Stimulated activated CD4-positive, alpha-beta T cell treated with anti-CD3 and anti-CD28 coated beads, Interleukin-1b, Interleukin-23, amount 100 ng/mL, for 1 hour (primary cell): ENCODE data around the gene LZTS3.
"Not testable (repeated sequence)": the region's sequence is repeated elsewhere in the genome, so short reads cannot be mapped to it uniquely, and the experiment has no call there.

ENCODE experiments used
- DNase-seq, 2 donors: peaks; one replicate each; pipeline ENCODE4 v3.0.0-alpha.2; 2020; ENCODE audit warnings: low read depth in 2 of 2

LZTS3 gene

DNA sequence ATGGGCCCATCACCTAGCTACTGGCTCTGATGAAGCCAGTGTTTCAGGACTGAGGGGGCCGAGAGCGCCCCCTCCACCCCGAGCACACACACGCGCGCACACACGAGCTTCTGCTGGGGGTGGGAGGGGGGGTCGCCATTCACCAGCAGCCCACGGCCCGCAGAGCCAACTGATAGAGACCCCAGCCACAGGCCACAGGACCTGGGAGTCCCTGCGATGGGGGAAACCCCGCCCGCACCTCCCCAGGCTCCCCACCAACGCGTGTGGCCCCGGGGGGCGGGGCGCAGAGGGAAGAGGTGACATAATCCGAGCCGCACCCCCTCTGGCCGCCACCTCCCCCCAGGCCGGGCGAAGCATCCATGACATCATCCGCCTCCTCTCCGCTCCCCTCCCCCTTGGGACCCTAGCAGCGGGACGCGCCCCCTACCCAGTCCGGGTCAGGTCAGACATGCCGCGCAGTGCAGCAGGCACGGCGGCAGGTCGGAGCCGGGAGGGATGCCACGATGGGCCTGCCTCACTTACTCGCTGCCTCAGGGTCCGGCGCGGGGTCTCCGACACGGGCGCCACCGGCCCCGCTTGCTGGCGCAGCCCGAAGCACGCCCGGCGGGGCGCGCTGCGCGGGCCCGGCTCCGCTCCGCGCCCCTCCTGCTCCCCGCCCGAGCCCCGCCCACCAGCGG is at the start of gene LZTS3:
TSS of gene LZTS3 (minus strand) at position 617 of the 677 bp plus-strand sequence. CDS start 6,386 bp downstream, outside the sequence.
- peak; percentile 69 to 73 for DNase-seq

DNA sequence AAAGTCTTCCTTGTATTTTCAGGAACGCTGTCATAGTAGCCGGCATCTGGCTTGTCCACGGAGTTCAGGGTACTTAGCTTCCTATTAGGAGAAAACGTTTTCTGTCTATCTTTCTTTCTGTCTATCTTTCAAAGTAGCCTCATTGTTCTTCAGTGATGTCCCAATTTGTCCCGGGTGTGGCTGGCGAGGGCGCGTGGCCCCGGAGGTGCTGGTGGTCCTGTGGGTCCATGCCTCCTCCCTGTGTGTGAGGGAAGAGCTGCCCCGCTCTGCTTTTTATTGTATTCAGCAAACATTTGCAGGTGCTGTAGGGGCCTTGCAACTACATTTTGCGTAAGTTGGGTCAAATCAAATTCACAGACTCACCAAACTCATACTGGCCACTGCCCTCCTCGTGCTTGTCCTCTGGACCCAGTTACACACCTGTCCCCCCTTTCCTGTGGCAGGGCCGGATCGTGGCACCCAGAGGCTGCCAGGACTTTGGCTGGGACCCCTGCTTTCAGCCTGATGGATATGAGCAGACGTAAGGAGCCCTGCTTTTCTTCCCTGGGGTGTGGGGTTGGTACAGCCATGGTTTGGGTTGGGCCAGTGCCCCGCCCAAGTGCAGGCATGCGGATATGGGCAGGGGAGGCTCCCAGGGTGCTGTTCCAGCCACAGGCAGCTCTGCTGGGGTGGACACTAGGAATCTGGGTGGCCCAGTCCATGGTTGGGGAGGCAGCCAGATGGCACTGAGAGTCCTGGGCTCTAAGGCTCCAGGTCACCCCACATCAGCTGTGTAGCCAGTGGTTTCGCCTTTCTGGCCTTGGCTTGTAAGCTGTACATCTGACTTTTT is 48.3 kb upstream of the LZTS3 start:
- no peak for DNase-seq

DNA sequence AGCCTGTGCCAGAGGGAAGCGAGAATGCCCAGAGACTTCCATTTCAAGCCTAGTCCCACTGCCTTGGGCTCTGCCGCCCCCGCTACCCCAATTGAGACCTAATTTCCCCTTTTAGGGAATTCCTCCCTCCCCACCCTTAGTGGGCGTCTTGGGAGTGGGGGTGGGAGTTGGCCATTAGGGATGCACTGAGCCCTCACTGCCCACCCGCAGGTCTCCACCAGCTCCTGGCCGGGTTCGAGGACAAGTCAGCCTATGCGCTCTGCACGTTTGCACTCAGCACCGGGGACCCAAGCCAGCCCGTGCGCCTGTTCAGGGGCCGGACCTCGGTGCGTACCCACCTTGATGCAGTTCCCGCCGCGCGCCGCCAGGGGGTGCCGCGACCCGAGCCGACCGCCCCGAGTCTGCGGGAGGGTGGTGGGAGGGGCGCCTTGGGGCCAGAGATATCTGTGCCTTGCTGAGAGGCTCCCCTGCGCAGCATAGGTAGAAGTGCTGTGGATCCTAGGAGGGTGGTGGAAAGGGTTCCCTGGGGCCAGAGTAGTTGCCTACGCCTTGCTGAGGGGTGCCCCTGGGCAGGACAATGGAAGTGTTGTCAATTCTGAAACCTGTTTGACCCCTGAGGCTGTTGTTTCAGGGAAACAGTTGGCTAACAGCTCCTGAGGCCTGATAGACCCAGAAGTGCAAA is 45.1 kb upstream of the LZTS3 start:
- DNase-seq: peak; percentile 55 to 71

DNA sequence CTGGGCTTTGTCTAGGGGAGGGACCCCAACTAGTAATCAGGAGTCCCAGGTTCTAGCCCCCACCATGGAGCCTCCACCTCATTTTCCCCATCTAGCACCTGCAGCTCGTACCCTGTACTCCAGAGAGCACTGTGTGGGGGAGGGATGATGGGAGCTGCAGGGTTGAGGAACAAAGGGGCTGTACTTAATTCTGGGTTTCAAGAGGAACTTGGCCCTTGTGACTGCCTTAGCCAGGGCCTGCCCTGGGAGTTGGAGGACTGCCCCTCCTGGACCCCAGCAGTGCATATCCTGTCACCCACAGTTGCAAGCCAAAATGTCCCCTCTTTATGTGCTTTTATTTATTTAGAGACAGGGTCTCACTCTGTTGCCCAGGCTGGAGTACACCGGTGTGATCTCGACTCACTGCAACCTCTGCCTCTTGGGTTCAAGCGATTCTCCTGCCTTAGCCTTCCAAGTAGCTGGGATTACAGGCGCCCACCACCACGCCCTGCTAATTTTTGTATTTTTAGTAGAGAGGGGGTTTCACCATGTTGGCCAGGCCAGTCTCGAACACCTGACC is 42.1 kb upstream of the LZTS3 start:
- DNase-seq: not testable (repeated sequence)

DNA sequence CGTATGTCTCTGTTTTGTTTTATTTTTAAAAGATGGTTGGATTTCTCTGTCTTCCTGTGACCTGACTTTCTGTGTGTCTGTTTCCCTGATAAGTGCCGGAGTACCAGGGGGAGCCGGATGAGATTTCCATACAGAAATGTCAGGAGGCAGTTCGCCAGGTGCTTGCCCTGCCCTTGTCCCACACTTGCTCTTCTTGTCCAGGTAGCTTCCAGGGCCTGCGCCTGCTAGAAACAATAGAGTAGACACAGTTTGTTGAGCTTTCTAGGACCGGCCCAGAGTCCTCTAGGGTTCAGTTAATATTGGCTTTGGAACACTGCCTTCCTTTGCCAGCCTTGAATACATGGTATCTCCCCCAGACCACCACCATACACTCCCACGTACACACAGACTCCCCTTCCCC is 39.9 kb upstream of the LZTS3 start:
- DNase-seq: no peak

DNA sequence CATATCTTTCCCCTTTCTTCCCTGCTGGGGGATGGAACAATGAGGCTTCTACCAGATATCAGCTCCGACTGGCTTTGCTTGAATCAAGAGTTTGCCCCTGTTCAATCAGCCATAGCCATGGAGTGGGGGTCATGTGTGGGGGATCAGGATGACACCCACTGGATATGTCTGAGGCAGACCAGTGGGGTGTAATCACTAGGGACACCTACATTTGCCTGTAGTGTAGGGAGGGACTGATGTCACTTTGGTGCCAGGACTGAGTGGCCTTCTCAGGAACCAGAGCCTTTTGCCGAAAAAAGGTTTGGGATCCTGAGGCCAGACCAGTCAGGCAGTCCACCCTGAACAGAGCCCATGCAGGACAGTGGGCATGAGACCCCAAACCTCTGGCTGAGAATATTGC is 37.0 kb upstream of the LZTS3 start:
- DNase-seq: no peak

DNA sequence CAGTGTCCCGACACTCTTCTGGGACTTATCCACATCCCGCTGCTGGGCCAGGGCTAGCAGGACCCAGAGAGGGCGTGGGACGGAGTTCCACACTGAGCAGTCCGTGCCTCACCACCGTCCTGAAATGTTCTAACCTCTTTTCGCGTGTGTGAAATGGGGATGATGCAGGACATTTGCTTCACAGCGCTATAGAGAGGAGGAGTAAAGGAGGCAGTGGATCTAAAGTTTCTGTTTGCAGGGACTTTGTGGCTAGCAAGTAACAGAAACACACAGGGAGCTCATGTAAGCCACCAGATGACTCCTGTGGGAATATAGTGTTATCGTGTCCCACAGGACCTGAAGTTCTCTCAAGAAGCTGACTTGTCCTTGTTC is 36.6 kb upstream of the LZTS3 start:
- no peak for DNase-seq

DNA sequence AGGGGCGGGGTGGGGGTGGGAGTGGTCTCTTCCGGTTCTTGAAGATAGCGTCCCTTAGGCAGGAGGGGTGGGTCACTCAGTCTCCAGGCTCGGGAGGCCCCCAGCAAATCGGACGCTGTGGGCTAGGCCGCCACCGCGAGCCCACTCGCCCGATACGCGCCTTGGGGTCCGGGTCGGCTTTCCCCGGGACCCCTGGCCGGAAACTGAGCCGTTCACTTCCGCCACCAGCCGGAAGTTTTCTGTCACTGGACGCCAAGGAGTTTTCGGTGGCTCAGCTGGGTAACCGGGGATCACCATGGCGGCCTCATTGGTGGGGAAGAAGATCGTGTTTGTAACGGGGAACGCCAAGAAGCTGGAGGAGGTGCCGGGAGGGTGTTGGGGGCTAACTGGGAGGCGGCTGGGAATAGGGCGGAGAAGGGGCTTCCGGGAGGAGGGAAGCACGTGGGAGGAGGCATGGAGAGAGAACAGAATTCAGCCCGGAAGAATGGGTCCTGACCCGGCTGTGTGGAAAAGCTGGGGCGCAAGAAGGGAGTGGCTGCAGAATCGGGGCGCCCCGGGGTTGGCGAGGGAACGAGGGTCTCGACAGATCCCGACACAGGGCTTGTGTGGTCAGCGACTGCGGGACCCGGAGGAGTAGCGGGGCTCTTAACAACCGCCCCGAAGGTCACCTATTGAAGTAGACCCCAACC is 36.1 kb upstream of the LZTS3 start, which contains the start of gene ITPA:
TSS of gene ITPA (plus strand) at position 242 of the 689 bp plus-strand sequence. CDS start at position 296, 54 bp downstream.
- DNase-seq: peak in 1 of 2 donors; percentile 41

DNA sequence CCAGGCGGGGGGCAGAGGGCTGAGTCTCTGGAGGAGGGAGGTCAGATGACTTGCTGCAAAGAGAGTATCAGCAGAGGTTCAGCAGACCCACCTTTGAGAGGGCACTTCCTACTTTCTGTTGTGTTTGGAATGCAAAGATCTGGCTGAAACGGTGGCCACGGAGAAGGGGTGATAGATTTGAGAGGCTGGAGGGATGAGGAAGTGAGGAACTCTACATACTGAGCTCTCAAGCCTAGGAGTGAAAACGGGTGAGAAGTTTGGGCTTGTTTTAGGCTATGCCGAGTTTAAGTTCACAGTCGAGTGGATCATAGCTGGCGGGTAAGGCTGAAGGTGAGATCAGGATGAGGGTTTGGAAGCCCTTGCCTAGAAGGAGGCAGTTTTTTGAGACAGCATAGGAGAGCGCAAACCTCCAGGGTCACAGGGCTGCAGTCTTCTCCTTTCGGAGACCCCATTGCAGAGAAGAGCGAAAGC is 35.5 kb upstream of the LZTS3 start:
- DNase-seq: no peak

DNA sequence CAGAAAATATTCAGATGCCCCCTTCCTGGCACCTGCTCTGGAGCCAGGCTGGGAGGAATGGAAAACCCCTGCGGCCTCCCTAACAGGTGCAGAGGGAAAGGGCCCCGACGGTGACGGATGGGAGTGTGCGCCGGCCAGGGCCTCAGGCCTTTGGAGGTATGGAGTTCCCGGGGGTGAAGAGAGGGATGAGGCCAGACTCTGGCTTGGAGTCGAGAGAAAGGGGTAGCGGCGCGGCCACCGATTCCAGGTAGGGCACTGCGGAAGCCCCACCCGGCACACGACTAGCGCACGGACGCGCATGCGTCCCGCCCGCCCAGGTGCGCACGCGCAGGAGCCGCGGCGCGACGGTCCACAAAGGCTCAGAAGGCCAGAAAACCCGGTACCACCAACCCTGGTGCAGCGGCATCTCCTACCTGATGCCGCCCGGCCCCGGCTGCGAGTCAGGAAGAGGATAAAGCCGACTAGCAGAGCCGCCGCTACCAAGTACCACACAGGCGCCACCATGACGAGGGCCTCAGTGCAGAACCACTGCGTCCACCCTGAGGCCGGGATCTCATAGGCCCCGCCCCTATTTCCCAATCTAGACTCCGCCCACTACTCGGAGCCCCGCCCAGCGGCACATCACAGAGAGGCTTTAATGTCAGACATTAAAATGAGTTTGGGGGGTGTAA is 30.9 kb upstream of the LZTS3 start, which contains the start of gene DDRGK1:
TSS of gene DDRGK1 (minus strand) at position 559 of the 671 bp plus-strand sequence. CDS start at position 504, 55 bp downstream.
- DNase-seq: peak; percentile 71 to 89

DNA sequence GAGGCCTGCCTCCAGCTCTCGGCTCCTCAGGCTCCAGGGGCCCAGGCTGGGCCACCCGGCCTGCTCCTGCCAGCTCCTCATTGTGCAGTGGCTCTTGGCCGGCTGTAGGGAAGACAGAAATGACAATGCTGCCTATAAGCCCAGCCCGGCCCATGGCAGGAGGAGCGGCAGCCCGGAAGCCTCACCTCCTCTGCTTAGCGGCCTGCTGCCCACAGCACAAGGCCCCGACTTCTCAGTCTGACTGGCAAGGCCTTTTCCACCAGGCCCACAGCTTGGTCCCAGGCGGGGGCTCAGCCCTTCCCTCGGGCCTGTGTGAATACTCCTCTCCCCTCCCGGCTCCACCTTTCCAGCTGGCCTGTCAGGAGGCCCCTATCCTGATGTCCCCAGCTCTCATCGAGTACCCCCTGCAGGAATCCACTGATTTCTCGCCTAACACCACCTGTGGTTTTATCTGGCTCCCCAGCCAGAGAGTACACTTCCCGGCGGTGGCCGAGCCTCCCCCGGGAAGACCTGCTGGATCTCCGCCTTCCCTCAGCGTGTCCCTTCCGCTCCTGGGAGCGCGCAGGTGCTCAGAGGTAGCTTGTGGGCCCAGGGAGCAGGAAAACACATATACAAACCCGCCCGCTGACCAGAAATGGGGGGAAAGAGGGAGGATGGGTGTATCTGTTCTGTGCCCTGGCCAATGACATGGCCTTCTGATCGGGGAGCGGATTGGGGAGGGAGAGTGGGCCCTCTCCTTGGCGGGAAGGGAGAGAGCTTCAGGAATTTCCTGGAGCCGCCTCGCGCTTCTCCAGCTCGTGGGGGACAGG is 30.2 kb upstream of the LZTS3 start:
- no peak for DNase-seq

DNA sequence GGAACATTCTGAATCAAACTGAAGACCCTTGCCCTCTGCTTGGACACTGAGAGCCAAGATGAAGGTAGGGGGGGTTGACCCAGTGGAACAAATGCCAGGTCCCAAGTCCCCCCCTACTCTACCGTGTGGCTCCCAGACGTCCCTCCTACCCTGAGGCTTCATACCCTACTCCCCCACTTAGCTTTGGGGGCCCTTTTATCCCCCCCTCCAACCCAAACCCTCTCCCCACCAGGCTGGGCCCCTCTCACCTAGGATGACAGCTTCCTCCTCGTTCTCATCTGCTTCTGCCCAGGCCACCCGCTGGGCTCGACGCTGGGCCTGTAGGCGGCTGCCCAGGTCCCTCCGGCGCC is 29.6 kb upstream of the LZTS3 start:
- DNase-seq: no peak

DNA sequence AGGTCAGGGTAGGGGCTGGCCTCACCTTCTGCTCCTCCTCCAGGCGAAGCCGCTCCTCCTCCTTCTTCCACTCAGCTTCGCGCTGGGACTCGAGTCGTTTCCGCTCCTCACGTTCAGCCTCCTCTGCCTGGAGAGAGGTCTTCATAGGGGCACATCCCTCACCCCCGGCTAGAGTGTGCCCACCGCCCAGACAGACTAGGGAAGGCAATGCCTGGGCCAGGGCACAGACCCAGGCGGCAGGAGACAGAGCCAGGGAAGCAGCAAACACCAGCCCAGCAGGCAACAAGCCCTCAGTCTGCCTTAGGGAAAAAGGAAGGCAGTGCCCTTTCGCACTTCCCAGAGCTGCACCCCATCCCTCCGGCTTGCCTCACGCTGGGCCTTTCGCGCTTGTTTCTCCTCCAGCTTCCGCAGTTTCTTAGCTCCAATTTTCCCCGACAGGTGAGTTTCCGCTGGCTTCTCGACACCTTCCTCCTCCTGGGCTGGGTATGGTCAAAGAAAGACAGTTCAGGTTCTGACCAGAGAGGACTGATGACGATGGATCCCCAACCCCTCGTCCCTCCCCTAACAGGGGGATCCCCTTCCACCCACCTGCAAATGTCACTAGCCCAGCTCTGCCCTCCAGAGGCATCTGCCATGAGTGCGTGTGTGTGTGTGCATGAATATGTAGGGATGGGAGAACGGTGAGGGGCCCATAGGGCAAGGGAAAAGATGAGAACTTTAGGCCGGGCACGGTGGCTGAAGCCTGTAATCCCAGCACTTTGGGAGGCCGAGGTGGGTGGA is 26.8 kb upstream of the LZTS3 start:
- DNase-seq: no peak

DNA sequence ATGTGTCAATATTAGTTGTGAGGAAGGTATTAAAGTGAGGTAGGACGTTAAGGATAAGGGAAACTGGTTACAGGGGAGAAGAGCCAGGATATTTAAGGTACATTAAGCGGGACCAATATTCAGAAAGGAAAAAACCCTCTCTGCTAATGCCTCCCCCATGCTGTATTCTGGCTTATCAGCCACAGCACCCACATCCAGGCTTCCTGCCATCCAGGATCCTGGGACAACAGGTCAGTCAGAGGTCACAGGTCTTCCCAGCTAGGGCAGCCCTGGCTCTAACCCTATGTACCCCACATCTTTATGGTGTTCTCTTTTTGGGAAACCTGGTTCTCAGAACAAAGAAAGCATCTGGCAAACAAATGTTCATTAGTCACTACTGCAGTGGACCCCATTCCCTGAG is 25.9 kb upstream of the LZTS3 start:
- no peak for DNase-seq

DNA sequence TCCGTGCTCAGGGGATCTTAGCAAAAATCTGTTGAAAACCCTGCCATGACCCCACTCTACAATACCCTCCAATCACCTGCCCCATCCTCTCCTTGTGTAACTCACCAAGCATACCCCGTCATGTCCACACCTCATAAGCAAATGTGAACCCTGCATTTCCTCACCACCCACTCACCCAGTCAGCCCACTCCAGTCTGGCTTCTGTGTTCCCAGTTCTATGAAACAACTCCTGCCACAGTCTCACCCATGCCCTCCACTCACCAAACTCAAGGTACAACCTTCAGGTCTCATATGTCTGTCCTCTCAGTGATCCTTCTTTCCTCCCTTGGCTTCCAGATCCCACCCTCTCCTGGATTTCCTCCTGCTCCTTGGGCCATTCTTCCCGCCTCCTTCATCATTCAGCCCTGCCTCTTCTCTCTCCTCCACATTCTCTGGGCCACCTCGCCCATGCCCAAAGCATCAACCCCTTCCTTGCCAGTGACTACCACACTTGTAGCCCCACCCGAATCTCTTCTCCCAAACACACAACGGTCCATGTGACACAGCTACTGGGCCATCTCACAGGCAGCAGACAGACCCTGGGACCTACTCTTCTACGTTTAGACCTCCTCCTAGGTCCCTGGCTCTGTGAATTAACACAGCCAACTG is 22.4 kb upstream of the LZTS3 start:
- DNase-seq: no peak

DNA sequence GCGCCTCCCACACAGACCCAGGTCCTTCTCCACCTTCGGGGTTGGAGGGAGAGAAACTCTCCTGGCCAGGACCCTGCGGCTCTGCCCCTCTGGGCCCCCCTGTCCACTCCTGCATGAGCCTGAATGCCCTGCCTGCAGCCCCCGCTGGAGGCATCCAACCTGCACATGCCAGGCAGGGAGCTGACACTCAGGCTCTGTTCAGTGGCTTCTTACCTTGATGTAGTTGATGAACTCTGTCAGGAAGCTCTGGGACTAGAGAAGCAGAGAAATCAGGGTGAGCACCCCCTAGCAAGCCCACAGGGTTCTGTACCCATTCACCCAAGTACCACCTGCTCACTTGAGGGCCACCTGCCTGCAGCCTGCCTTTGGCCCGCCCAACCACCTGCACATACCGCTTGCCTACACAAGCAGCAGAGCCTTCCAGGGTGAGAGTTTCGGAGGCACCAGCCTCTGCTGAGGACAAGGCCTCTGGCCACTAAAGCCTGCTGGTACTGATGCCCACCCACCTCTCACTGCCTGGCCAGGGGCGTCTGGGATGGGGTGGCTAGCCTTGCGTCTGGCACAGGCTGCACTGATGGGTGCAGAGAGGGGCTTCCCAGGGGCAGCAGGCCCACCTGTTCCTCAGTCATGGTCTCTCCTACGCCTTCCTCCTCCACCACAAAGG is 21.4 kb upstream of the LZTS3 start:
- DNase-seq: no peak

DNA sequence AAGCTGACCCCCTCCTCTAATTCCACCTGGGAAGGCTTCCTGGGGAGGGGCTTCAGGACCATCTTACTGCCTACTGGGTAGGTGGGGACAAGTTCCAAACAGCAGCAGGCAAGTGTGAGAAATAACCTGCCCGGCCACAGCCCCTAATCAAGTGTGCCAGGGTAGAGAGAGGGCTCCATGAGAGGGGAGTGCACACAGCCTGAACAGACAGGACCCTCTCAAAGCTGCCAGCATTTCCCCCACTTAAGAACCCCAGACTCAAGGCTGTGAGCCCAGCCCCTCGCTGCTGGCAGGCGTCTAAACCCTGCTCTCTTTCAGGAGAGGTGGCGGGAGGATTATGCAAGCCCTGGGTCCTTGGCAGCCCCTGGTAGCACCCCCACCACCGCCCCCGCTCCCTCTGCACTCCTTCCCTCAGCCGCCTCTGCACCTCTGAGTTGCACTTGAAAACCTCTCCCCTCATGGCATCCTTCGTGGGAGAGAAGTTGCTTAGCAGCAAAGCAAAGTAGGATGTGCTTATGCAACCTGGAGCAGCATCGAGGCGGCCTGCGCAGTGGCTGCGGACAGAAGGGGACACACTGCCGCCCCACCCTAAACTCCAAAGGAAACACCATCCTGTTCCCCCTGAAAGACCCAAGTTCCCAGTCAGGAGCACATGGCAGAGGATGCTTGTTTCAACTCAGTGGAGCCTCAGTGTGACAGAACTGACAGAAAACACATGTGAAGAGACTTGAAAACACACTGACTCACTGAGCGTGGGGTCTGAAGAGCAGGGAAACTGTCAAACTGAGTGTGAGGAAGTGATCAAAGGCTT is 20.7 kb upstream of the LZTS3 start:
- no peak for DNase-seq
